ENCODE data around the gene QRFP.

QRFP gene

DNA sequence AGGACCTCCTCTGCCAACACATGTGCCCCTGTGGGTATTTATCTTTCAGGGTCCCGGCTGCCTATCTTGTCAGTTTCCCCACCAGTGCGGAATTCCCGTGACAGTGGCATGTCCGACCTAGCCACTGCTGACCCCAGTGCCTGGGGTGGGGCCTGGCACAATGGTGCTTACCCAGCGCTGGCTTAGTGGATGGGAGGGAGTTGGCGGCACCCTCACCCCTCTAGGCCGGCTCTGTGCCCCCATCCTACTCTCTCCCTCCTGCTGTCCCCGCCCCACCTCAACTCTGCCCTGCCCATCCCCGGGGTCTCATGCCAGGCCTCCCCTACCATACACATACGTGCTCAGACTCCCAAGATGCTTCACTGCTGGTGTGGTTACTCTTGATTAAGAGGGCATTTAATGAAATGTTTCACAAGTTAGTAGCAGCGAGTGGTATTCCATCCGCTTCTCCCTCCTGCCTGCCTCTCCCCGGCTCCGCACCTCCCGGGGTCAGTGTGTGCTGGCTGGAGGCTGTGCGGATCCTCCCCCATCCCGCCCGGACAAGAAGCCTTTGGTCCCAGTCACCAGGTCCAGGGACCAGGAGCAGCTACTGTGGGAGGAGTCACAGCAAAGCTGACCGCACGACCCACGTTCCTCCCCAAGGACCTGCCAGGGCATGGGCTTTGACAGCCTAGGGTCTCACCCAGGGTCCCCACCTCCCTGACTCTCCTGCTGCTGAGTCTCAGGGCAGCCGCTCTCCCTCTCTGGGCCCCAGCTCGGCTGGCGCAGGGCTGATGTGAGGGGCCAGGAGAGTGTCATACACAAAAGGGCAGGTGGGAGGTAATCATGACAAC, 9.5 kb upstream of the QRFP start:
- no peak for TF ChIP-seq RAD21 (IDR thresholded peaks at IDR 0.05; ENCODE audit: low read depth)
- no peak for TF ChIP-seq EP300 (IDR thresholded peaks at IDR 0.05; ENCODE audit: borderline replicate concordance)
- no peak for TF ChIP-seq TEAD4 (IDR thresholded peaks at IDR 0.05)
- no peak for TF ChIP-seq TAF1 (IDR thresholded peaks at IDR 0.05; ENCODE audit: low read depth)
- TF ChIP-seq FOXM1 (IDR thresholded peaks at IDR 0.05; ENCODE audit: borderline replicate concordance, low read depth), result no peak

DNA sequence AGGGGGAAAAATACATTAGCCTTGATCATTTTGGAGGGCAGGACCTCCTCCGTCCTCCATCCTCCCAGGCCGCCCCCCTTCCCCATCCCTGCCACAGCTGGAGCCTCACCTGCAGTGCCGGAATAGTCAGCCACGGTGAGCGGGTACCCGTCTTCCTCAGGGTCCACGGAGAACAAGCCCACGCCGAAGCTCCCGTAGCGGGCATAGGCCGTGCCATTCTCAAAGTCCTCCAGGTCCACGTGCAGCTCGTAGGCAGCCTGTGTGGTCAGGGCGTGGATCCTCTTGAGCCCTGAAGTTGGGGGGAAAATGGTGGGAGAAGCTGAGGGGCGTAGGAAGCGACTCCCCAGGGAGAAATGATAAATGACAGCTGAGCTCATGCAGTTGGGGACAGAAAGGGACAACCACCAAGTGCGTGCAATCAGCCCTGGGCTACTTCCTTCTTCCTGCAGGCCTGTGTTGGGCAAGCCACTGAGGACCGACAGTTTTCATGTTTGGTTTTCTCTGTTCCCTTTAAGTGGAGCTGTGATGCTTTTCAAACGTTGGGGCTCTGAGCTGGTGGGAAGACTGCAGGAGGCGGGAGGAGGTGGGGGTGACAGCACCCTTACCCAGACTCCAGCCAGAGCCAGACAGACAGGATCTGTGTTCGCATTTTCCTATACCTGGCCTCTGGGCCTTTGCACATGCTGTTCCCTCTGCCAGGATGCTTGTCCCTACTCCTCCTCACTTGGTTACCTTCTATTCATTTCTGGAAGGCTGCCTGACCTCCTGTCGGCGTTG, 8.7 kb upstream of the QRFP start:
- TF ChIP-seq EGR1 (IDR thresholded peaks at IDR 0.05) (no peak), CREB1 (IDR thresholded peaks at IDR 0.05; ENCODE audit: low read depth) (no peak), NFIC (IDR thresholded peaks at IDR 0.05) (no peak), ZBTB7A (IDR thresholded peaks at IDR 0.05; ENCODE audit: low read depth) (no peak), EP300 (IDR thresholded peaks at IDR 0.05; ENCODE audit: borderline replicate concordance) (no peak), RAD21 (IDR thresholded peaks at IDR 0.05; ENCODE audit: low read depth) (no peak), TEAD4 (IDR thresholded peaks at IDR 0.05) (no peak), TCF12 (IDR thresholded peaks at IDR 0.05; ENCODE audit: low read depth) (no peak), FOXM1 (IDR thresholded peaks at IDR 0.05; ENCODE audit: borderline replicate concordance, low read depth) (no peak), CEBPB (IDR thresholded peaks at IDR 0.05) (no peak), YY1 (IDR thresholded peaks at IDR 0.05; ENCODE audit: low read depth) (no peak), TAF1 (IDR thresholded peaks at IDR 0.05; ENCODE audit: low read depth) (no peak)
- TF ChIP-seq, protein P1, sequence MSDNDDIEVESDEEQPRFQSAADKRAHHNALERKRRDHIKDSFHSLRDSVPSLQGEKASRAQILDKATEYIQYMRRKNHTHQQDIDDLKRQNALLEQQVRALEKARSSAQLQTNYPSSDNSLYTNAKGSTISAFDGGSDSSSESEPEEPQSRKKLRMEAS (IDR thresholded peaks at IDR 0.05), result no peak
- TF ChIP-seq, protein P2, sequence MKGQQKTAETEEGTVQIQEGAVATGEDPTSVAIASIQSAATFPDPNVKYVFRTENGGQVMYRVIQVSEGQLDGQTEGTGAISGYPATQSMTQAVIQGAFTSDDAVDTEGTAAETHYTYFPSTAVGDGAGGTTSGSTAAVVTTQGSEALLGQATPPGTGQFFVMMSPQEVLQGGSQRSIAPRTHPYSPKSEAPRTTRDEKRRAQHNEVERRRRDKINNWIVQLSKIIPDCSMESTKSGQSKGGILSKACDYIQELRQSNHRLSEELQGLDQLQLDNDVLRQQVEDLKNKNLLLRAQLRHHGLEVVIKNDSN (IDR thresholded peaks at IDR 0.05), result no peak
- TF ChIP-seq, protein P3, sequence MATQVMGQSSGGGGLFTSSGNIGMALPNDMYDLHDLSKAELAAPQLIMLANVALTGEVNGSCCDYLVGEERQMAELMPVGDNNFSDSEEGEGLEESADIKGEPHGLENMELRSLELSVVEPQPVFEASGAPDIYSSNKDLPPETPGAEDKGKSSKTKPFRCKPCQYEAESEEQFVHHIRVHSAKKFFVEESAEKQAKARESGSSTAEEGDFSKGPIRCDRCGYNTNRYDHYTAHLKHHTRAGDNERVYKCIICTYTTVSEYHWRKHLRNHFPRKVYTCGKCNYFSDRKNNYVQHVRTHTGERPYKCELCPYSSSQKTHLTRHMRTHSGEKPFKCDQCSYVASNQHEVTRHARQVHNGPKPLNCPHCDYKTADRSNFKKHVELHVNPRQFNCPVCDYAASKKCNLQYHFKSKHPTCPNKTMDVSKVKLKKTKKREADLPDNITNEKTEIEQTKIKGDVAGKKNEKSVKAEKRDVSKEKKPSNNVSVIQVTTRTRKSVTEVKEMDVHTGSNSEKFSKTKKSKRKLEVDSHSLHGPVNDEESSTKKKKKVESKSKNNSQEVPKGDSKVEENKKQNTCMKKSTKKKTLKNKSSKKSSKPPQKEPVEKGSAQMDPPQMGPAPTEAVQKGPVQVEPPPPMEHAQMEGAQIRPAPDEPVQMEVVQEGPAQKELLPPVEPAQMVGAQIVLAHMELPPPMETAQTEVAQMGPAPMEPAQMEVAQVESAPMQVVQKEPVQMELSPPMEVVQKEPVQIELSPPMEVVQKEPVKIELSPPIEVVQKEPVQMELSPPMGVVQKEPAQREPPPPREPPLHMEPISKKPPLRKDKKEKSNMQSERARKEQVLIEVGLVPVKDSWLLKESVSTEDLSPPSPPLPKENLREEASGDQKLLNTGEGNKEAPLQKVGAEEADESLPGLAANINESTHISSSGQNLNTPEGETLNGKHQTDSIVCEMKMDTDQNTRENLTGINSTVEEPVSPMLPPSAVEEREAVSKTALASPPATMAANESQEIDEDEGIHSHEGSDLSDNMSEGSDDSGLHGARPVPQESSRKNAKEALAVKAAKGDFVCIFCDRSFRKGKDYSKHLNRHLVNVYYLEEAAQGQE (IDR thresholded peaks at IDR 0.05; ENCODE audit: low read depth), result no peak

DNA sequence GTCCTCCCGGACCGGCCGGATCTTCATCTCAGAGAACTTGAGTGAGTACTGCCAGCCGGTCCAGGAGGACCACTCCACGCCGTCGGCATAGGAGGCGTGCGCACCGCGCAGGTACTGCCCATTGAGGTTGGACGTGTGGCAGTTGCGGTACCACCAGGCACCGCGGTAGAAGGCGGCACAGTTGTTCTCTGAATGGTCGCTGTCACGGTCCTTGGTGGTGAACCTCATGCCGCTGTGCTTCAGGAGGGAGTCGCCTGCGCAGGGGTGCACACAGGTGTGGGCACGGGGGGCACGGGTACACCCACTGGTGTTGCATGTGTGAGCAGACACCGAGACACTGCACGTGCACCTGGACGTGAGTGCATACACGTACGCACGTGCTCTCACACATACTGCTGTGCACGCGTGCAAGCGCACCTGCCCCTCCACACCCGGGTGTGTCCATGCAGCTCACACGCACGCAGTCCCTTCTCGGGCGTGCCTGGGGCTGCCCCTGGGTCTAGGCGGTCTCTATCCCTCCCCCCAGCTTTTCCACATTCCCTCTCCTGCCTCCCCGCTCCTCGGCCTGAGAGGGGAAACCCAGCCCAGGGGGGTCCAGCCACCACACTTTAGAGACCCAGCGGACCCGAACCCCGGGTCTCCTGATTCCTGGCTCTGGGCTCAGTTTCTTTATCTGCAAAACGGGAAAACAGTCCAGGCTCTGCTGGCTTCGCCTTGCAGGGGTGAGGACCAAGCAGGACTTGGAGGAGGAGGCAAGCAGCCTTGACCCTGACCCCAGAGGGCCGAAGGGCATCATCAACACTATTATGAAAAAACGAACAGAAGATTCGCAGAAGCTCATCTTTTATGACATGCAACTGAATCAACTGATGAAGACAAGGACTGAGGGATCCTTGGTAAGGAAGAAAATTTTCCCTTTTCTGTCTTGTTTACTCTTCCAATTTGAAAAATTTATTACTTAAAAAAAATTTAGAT, 7.7 kb upstream of the QRFP start:
- TF ChIP-seq FOXM1 (IDR thresholded peaks at IDR 0.05; ENCODE audit: borderline replicate concordance, low read depth), result no peak
- no peak for TF ChIP-seq YY1 (IDR thresholded peaks at IDR 0.05; ENCODE audit: low read depth)

DNA sequence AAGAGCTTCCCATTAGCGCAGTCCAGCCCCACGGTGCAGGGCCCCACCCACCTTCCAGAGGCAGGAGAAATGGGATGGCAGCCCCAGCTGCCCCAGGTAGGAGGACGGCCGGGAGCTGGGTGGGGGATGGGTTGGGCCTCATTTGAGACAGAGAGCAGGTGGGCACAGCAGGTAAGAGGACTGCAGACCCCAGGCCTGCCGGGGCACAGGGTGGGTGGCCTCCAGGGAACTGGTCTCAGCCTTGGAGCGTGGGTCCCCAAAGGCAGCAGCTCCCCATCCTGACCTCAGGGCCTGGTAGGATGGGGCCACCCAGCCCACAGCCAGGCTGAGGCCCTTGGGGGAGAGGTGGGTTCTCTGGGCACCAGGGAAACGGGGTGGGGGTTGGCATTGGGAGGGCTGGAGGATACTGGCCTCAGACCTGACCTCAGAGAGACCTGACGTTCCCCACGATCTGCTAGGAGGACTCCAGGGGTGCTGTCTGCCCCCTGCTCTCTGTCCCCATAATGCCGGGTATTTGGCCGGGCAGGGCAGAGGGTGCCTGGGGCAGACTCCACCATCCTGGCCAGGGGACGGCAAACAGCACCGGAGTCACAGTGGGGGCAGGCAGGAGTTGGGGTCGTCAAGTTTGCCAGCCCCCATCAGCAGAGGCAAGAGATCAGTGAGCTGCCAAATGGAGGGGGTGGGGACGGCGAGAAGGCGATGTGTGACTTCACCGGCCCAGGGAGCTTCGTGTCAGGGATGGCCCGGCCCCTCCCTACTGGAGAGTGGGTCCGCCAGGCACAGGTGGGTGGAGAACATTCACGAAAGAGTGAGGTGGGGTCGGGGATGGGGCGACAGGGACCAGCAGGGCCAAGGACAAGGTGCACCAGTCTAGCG, 6.8 kb upstream of the QRFP start:
- TF ChIP-seq YY1 (IDR thresholded peaks at IDR 0.05; ENCODE audit: low read depth) (no peak), TEAD4 (IDR thresholded peaks at IDR 0.05) (no peak), TAF1 (IDR thresholded peaks at IDR 0.05; ENCODE audit: low read depth) (no peak), ZBTB7A (IDR thresholded peaks at IDR 0.05; ENCODE audit: low read depth) (no peak), CEBPB (IDR thresholded peaks at IDR 0.05) (no peak), RAD21 (IDR thresholded peaks at IDR 0.05; ENCODE audit: low read depth) (no peak), EP300 (IDR thresholded peaks at IDR 0.05; ENCODE audit: borderline replicate concordance) (no peak), NFIC (IDR thresholded peaks at IDR 0.05) (no peak), EGR1 (IDR thresholded peaks at IDR 0.05) (no peak)
- TF ChIP-seq, protein P3 (IDR thresholded peaks at IDR 0.05; ENCODE audit: low read depth), result no peak
- TF ChIP-seq, protein P2 (IDR thresholded peaks at IDR 0.05), result no peak
